ENCODE measurements around the gene HMOX2.

The HMOX2 gene

GRCh38 chr16:4525634-4526277, 49.6 kb downstream of the HMOX2 start:
- no peak for DNase-seq

- no peak for DNase-seq
These were observed 53.2 kb downstream of the HMOX2 start for GRCh38 chr16:4529085-4530060.

GRCh38 chr16:4531811-4532210, 55.6 kb downstream of the HMOX2 start:
- DNase-seq, result no peak

DNA sequence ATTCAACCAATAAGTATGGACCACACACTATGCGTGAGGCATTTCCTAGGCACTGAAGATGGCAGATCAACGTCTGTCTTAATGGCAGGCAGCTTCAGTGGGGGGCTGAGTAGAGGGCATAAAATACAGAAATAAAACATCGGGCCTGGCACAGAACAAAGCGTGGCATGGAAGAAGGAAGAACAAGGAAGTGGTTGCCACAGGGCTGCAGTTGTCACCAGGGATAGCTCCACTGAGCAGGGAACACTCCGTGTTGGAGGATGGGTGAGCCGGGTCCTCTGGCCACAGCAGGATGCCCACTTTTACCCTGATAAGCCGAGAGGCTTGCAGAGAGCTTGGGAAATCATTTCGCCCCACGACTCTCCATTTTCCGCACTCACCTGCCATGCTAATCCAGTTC, 56.0 kb downstream of the HMOX2 start:
- DNase-seq, result no peak

GRCh38 chr16:4533490-4533889, 57.3 kb downstream of the HMOX2 start:
- no peak for DNase-seq

GRCh38 chr16:4534151-4534790, 58.1 kb downstream of the HMOX2 start:
- DNase-seq, result no peak

- DNase-seq, result no peak
These were observed 59.5 kb downstream of the HMOX2 start for GRCh38 chr16:4535627-4536108.

DNA sequence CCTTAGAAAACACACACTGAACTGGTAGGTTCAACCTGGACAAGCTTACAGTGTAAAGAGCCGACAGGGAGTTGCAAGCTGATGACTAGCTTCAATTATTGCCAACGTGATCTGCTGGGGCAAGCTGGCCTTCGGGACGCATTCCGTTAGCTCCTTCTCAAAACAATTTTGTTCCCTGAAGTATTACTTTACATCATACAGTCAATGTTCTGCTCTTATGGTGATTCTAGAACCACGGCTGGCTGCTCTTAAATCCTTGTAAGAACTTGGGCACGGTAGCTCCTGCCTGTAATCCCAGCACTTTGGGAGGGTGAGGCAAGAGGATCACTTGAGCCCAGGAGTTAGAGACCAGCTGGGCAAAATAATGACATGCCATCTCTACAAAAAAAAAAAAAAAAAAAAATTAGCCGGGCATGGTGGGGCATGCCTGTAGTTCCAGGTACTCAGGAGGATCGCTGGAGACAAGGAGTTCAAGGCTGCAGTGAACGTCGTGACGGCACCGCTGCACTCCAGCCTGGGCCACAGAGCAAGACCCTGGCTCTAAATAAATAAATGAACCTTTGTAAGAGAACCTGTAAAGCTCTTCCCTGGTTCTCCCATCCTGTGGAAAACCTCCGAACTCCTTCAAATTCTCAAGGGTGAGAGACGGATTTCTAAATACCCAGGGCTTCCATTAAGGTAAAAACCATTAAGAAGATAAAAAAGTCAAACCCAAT, 60.4 kb downstream of the HMOX2 start:
- DNase-seq, result no peak

DNA sequence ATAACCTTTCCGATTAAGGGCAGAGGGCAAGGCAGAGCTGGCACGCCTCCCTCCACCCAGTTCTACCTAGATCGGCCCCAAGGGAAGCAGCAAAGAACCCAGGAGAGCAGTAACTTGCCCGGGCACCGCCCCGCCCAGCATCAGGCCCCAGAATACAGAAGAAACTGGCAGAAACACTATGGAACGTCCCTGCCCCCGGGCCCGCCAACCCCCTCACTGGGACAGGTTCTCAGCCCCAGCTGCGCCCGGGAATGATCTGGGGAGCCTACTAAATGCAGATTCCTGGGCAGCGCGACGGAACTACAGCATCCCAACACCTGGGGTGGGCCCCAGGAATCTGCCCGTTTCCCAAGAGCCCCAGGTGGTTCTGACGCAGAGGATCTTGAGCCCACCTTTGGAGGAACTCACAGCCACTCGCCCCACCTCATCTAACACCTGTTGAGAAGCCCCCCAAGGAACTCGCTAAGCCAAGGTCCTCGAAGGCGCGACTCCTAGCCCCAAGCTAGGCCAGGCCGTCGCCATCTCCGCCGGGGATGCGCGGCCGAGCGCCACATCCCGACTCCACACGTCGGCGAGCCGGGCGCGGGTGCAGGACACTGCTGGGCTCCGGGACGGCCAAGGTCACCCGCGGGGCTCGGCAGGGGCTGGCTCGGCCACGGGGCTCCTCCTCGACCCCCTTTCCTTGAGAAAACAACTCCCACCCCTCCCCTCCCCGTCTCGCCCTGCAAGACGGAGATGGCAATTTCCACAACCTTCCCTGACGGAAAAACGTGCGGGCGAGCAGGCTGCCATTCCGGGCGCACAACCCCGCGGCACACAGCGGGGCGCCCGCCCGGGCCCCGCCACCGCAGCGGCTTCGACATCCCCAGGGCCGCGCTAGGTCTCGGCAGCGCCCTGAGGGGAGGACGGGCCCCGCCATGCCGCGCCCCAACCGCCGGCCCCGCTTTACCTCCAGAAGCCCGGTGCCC, 61.5 kb downstream of the HMOX2 start:
- DNase-seq, result no peak

DNA sequence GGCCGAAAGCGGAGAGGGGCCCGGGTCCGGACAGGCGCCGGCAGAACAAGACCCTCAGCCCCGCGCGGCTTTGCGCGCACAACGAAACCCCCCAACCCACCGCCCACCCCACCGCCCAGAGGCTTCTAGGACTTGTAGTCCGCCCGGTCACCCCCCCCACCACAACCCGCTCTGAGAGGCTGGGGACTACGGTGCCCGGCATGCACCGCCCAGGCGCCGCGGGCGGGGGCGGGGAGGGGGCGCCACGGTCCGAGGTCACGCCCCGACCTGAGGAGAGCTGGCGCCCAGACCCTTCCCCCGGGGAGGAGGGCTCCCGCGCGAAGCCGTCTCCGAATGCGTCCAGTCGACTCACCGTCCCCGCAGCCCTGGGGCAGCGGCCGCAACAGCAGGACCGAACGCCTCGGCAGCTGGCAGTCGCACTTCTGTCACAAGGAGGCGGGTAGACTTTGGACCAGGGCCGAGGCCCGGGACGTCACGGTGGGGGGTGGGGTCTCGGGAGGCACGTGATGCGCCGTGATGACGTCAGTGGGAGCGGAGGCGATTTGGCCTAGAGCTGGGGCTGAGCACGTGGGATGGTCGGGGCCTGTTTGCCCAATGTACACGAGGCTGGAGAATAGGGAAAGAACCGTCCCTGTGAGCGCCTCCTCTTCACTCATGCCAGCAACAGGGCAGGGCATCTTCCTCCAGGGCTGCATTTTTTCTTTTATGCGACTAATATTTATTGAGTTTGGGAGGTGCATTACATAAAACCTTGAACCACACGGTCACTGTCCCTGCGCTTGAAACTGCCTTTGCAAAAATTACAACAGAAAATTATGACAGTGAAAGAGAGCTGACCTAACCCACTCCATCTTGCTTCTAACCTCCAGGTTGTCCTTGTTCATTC, 62.4 kb downstream of the HMOX2 start, which contains the start of gene CDIP1:
TSS of gene CDIP1 (minus strand) at position 424 of the 886 bp plus-strand sequence. CDS start 24,643 bp downstream, outside the sequence.
- DNase-seq, result peak; percentile 92

- DNase-seq, result no peak
These were observed 63.6 kb downstream of the HMOX2 start for GRCh38 chr16:4539716-4540284.

- no peak for DNase-seq
These were observed 68.3 kb downstream of the HMOX2 start for GRCh38 chr16:4544473-4544872.

DNA sequence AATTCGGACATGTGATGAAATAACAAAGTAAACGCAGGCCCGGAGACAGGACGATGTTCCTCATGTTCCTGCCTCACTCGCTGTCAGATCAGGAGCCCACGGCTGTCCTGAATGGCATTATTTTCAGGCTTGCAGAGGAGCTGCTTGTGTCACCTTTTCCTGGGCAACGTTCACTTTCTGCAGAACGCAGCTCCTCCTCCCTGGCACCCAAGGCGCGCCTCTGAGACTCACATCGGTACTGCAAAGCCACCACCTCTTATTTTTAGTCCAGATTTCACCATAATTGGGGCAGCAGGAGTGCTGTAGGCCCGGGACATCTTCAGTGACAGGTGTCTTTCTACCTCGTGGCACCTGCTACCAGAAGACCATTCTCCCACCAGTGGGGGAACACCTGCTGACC, 71.9 kb downstream of the HMOX2 start:
- DNase-seq, result no peak

GRCh38 chr16:4550591-4550990, 74.4 kb downstream of the HMOX2 start:
- DNase-seq, result no peak

DNA sequence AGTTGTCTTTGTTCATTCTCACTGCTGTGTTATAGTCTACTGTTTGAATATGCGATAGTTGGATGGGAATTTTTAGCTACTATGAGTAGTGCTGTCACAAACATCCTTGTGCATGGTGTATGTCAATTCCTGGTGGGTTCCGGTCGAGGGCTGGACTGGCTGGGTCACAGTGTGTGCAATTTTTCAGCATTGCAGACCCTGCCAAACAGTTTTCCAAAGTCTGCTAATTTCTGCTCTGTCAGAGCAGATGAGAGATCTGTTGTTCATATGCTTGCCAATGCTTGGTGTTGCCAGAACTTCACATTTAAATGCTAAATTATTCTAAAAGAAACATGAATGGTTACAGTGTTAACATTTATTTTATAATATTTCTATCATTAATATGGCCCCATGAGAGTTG, 76.3 kb downstream of the HMOX2 start:
- no peak for DNase-seq

DNA sequence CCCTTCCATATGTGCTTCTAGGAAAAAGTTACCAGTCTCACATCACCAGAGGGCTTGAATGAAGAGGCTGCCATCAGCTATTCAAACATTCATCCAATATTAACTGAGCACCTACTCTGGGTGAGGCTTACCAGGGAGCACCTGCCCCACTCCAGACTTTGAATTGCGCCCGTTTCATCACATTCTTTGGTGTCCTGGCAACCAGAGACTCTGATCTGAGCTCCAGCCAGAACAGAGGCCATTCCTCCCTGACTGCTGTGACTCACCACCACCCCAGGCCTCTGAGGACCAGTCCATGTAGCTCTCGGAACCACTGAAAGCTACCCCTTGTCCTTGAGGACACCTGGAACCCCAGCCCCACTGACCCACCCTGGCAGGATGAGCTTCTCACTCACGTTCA, 79.9 kb downstream of the HMOX2 start, which contains the start of gene C16orf96:
TSS of gene C16orf96 (plus strand) at position 229 of the 400 bp plus-strand sequence. CDS start at position 379, 150 bp downstream.
- no peak for DNase-seq

DNA sequence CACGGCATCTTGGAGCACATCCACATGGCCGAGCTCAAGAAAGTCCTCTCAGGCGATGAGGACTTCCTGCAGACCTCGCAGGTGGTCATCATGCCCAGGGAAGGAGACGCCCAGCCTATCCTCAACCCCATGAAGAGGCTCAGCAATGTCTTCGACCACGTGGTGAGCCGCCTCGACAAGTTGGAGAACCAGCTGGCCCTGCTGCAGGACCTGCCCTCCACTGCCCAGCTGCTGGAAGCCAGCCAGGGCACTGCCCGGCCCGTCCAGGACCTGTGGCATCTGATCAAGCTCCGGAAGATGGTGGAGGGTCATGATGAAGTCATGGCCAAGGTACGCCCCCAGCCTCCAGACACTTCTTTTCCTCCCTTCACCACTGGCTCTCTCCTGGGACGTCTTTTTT, 80.4 kb downstream of the HMOX2 start:
- DNase-seq, result no peak

GRCh38 chr16:4557973-4558372, 81.8 kb downstream of the HMOX2 start:
- no peak for DNase-seq
